MCF 10A (cell line): Measurements from ENCODE around the gene ROM1. TPM values are rescaled to one million over a fixed set of nuclear protein-coding genes. Genes with fewer than 3 reads are reported as not detected.

Experiments
- BruUV-seq: library from RNA; stranded (reverse); fragments of 400-500 nt; replicated peaks from 2 replicates; lab custom pipeline; 2021; lab: Mats Ljungman, UMichigan
- CTCF ChIA-PET: fragments of 300-600 bp; sonication (Branson Sonifier 250); formaldehyde crosslinking; extraction: SDS; loops from one replicate; lab custom pipeline; 2021; ENCODE audit warnings: antibody characterized with exemption, inconsistent platforms; lab: Yijun Ruan, JAX
- POLR2A ChIA-PET: fragments of 300-600, 350-650 bp; sonication (Branson Sonifier 250); formaldehyde crosslinking; extraction: SDS; loops from one replicate; lab custom pipeline; 2020; ENCODE audit warnings: antibody characterized with exemption, inconsistent platforms; lab: Yijun Ruan, JAX
- DNase-seq: peaks from one replicate; pipeline ENCODE4 v3.0.0-alpha.2; 2018; ENCODE audit not compliant: unreplicated experiment
- H3K27ac Mint-ChIP-seq: one replicate; pipeline ENCODE4 v1.8.0; 2022; ENCODE audit warnings: mild to moderate bottlenecking, low read depth, mixed read lengths; ENCODE audit not compliant: unreplicated experiment
- H3K27me3 Mint-ChIP-seq: one replicate; pipeline ENCODE4 v1.8.0; 2022; ENCODE audit warnings: mixed read lengths; ENCODE audit not compliant: insufficient read depth, unreplicated experiment
- H3K36me3 Mint-ChIP-seq: one replicate; pipeline ENCODE4 v1.8.0; 2022; ENCODE audit warnings: mild to moderate bottlenecking, moderate library complexity, mixed read lengths; ENCODE audit not compliant: insufficient read depth, unreplicated experiment
- H3K4me1 Mint-ChIP-seq: one replicate; pipeline ENCODE4 v1.8.0; 2022; ENCODE audit warnings: mixed read lengths; ENCODE audit not compliant: insufficient read depth, unreplicated experiment
- H3K4me3 Mint-ChIP-seq: one replicate; pipeline ENCODE4 v1.8.0; 2022; ENCODE audit warnings: mild to moderate bottlenecking, moderate library complexity, mixed read lengths; ENCODE audit not compliant: unreplicated experiment
- H3K9me3 Mint-ChIP-seq: one replicate; pipeline ENCODE4 v1.8.0; 2022; ENCODE audit warnings: mixed read lengths; ENCODE audit not compliant: unreplicated experiment
- CTCF ChIP-seq: fragments of 200-600 bp; IDR thresholded peaks from one replicate; pipeline ENCODE4 v1.8.0; 2022; ENCODE audit warnings: antibody characterized with exemption, mild to moderate bottlenecking; ENCODE audit not compliant: unreplicated experiment
- intact Hi-C: fragments of 100-400 bp; cut with micrococcal nuclease; formaldehyde crosslinking; loops from 2 replicates; pipeline ENCODE4 v1.14.1; 2022
- total RNA-seq: library from RNA; stranded (reverse); gene quantifications from 2 replicates; pipeline ENCODE4 v1.2.3, GENCODE V29; 2022

ROM1 gene
- total RNA-seq, 1 experiment from 2014 or later: 2.9 TPM

GRCh38 chr11:62607714-62608113, 5.3 kb upstream of the ROM1 start:
- intact Hi-C loops: no loop called here
- Mint-ChIP-seq H3K36me3 (peaks cover 47% of the 10 kb centered on the region), H3K9me3 (no peaks in the 10 kb centered on the region), H3K27me3 (no peaks in the 10 kb centered on the region), H3K4me1 (peaks cover 13% of the 10 kb centered on the region), H3K4me3 (no peak overlapping the region), H3K27ac (no peak overlapping the region)
- BruUV-seq: no TSS peak
- ChIA-PET POLR2A (interaction anchor here (0.8 to 8.4 kb wide), 5 partner anchors 7 to 45 kb away, joined by 4 to 98 read pairs (median 6); partner anchors contain the start of genes B3GAT3, INTS5 and MTA2), CTCF (interaction anchor here (0.6 to 1.3 kb wide), 2 partner anchors 15 to 33 kb away, joined by 3 read pairs; no protein-coding TSS in a partner anchor)
- no peak for DNase-seq
- TF ChIP-seq CTCF: no peak

GRCh38 chr11:62608776-62609175, 4.3 kb upstream of the ROM1 start:
- Mint-ChIP-seq H3K4me3 (no peak overlapping the region), H3K27ac (no peak overlapping the region), H3K9me3 (no peaks in the 10 kb centered on the region), H3K36me3 (peaks cover 38% of the 10 kb centered on the region), H3K4me1 (peaks cover 7% of the 10 kb centered on the region), H3K27me3 (no peaks in the 10 kb centered on the region)
- CTCF ChIA-PET: interaction anchor here (0.6 to 1.4 kb wide), 4 partner anchors 12 to 108 kb away, joined by 3 to 4 read pairs (median 3); no protein-coding TSS in a partner anchor
- intact Hi-C loops: no loop called here
- no peak for DNase-seq
- TF ChIP-seq CTCF: no peak
- BruUV-seq: no TSS peak
- POLR2A ChIA-PET: interaction anchor here (2.1 to 8.4 kb wide), 4 partner anchors 9 to 44 kb away, joined by 6 to 98 read pairs (median 52); partner anchors contain the start of genes B3GAT3, INTS5, MTA2 and TUT1

GRCh38 chr11:62610403-62610802, 2.7 kb upstream of the ROM1 start:
- POLR2A ChIA-PET: interaction anchor here (1.0 to 8.4 kb wide), 6 partner anchors 10 to 176 kb away, joined by 3 to 98 read pairs (median 22); partner anchors contain the start of genes B3GAT3, EEF1G, MTA2 and TMEM179B
- intact Hi-C loops: loop anchor here (5.0 kb wide), 2 partner anchors 37 to 38 kb away; partner anchors contain the start of genes EEF1G and GANAB

More at GRCh38 chr11:62610403-62610802, 2.7 kb upstream of the ROM1 start:
- no TSS peak for BruUV-seq
- Mint-ChIP-seq H3K27me3 (no peaks in the 10 kb centered on the region), H3K4me3 (peak overlapping the region; percentile 90), H3K4me1 (peaks cover 17% of the 10 kb centered on the region), H3K36me3 (peaks cover 36% of the 10 kb centered on the region), H3K9me3 (no peaks in the 10 kb centered on the region), H3K27ac (peak overlapping the region; percentile 53)
- CTCF ChIA-PET: interaction anchor here (0.6 to 4.2 kb wide), 5 partner anchors 18 to 502 kb away, joined by 3 to 39 read pairs (median 3); partner anchors contain the start of gene TUT1
- TF ChIP-seq CTCF: no peak
- no peak for DNase-seq
